Measurements from ENCODE around the gene GLO1.
"Not testable (repeated sequence)": the region's sequence is repeated elsewhere in the genome, so short reads cannot be mapped to it uniquely, and the experiment has no call there.

The GLO1 gene

DNA sequence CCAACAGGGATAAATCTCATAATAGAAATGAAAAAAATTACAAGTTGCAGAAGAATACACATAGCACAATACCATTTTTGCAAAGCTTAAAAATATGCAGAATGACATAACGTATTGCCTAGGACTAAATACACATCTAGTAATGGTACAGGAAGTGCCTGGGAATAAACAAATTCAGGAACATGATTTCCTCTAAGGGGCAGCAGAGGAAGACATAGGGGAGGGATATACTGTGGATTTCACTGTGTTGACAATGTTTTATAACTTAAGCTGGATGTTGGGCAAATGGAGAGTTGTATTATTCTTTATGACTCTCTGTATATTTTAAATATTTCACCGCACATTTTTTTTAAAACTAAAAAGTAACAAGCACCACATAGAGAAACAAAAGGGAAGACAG, 5.6 kb upstream of the GLO1 start:
- no peak for DNase-seq (ENCODE audit: extremely low read depth in 1 of 2, low read depth in 1 of 2)

- no peak for DNase-seq (ENCODE audit: extremely low read depth in 1 of 2, low read depth in 1 of 2)
These were observed 3.0 kb upstream of the GLO1 start for GRCh38 chr6:38705924-38706323.

DNA sequence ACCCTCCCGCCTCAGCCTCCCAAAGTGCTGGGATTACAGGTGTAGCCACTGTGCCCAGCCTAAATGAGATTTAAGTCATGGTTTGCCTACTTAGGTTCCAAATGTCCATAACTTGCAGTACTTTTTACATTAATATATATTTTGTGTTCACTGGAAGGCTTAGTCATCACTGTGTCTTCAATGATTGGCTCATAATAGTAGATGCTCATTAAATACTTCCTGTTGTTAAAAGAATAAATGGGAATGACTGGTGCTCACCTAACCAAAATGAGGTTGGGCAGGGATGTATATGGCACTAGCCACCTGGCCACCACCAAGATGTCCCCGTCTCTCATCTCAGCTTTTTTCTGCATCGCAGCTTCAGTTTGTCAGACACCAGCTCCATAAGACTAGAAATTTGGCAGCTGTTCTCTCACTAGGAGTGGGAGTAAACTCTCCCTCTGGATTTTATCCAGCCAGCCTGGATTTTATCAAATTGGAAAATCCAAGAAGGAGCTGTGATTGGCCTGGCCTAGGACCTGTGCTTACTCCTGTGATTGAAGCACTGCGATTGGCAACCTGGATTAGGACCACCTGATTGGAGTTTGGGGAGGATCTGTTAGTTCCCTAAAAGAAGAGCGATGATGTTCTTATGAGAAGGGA, 1.1 kb upstream of the GLO1 start:
- DNase-seq (ENCODE audit: extremely low read depth in 1 of 2, low read depth in 1 of 2): no peak

DNA sequence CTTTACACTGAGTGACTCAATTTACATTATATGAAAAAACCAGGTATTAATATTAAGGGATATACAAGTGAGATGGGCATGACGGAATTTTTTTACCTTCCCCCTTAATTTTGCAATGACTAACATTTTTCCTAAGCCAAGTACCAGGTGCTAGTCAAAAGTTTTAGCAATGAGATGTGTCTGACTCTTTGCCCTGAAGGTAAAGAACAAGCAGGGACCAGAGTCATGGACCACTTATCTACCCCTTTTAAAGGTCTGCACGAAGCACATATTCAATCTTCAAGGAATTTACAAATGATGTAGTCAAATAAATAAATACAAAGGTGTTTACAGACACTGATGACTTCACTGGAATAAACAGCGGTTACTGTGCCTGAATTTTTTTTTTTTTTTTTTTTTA, 1.4 kb downstream of the GLO1 start:
- no peak for DNase-seq (ENCODE audit: extremely low read depth in 1 of 2, low read depth in 1 of 2)

- DNase-seq (ENCODE audit: extremely low read depth in 1 of 2, low read depth in 1 of 2): not testable (repeated sequence)
These were observed 3.2 kb downstream of the GLO1 start for GRCh38 chr6:38699702-38700101.

DNA sequence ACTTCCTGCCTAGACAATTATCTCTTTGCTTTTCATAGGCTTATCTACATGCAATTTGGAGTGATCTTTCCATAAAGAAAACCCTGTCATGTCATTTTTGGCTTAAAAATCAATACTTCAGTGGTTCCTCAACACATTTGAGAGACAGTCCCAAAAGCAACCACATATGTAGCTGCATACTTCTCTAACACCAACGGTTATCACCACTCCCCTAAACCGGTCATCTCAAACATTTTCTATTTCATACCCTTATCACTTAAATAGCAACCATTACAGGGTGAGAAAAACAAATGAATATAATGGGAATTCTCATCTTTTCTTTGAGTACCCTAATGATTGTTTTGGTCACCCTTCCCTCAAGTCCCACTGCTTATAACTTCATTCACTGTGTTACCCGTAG, 5.1 kb downstream of the GLO1 start:
- DNase-seq (ENCODE audit: extremely low read depth in 1 of 2, low read depth in 1 of 2): no peak

- DNase-seq (ENCODE audit: extremely low read depth in 1 of 2, low read depth in 1 of 2): no peak
These were observed 6.6 kb downstream of the GLO1 start for GRCh38 chr6:38696345-38696744.

DNA sequence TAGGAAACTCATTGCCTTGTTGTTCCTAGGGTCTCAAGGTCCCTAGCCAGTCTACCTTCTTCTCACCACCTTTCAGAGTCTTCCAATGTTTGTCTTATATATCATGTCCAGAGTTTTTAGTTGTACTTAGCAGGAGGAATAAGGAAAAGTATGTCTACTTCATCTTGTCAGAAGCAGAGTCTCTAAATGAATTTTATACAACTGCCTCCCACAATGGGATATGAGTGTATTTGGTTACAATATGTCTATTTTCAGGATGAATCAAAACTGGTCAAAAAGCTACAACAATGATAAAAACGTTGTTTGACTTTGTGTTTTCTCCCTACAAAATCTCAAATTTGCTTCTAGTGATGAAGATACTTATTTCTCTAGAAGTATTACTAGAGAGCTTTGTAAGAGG, 7.0 kb downstream of the GLO1 start:
- no peak for DNase-seq (ENCODE audit: extremely low read depth in 1 of 2, low read depth in 1 of 2)

- DNase-seq (ENCODE audit: extremely low read depth in 1 of 2, low read depth in 1 of 2): no peak
These were observed 7.6 kb downstream of the GLO1 start for GRCh38 chr6:38695227-38695900.

DNA sequence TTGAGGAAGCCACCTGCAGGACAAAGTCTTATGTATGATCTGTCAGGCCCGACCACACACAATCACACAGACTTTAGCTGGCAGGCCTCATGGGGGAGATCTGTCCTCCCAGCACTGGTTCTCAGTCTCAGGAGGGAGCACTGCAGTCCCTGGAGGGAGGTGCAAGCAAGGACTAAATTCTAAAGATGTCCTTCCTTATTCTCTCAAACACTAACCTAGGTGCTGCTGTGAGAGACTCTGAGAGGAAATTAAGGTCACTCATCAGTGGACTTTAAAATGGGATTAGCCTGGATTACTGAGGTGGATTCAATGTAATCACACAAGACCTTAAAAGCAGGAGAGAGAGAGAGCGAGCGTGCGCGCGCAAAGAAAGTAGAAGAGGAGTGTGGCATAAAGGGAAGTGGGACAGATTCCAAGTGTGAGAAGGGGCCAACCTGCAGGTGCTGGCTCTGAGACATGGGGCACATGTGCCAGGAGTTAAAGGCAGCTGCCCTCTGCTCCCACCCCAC, 14.3 kb downstream of the GLO1 start:
- no peak for DNase-seq (ENCODE audit: extremely low read depth in 1 of 2, low read depth in 1 of 2)

- no peak for DNase-seq (ENCODE audit: extremely low read depth in 1 of 2, low read depth in 1 of 2)
These were observed 15.4 kb downstream of the GLO1 start for GRCh38 chr6:38687549-38687948.

DNA sequence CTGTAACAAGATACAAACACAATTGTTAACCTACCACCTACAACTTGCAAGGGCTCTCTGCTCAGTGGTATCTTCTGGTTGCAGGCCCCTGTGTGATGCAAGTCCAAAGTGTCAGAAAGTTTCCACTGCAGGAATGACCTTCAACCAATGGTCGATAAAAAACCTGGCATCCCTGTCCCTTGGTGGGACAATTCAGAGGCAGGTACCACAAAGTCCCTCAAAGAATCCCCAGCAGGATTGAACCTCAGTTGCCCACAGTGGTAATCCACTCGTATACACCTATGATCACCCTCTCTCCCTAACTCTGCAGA, 15.9 kb downstream of the GLO1 start:
- DNase-seq (ENCODE audit: extremely low read depth in 1 of 2, low read depth in 1 of 2): no peak

GRCh38 chr6:38686270-38687042, 16.5 kb downstream of the GLO1 start:
- no peak for DNase-seq (ENCODE audit: extremely low read depth in 1 of 2, low read depth in 1 of 2)

DNA sequence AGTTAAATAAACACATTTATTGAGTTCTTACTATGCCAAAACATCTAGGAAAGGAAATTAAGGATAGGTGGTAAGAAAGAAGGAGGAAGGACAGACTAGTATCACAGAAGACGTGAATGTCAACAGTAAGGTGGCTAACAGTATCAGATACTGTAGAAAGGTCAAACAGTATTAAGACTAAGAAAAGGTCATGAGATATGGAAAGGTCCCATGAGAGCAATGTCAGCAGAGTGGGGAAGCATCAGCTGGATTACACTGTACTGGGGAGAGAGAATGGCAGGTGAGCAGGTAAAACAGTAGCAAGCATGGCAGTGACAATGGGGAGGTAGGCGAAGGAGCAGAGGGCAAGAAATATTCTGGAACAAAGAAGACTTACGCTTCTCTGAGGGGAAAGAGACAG, 18.0 kb downstream of the GLO1 start:
- no peak for DNase-seq (ENCODE audit: extremely low read depth in 1 of 2, low read depth in 1 of 2)

DNA sequence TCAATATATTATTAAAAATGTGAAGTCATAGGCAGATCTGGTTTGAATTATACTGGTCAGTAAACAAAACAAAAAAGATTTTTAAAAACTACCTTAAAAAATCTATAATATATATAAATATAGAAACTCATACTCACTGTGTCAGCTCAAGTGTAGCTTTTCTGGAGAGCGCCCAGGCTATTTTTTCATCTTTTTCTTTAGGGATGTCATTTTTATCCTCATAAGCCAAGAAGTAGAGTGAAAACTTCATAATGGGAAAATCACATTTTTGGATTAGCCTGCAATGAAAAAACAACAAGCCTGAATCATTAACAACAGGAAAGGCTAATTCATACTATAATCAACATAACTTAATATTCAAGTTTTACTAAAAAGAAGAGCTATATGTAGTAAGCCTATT, 18.7 kb downstream of the GLO1 start:
- DNase-seq (ENCODE audit: extremely low read depth in 1 of 2, low read depth in 1 of 2): no peak

- DNase-seq (ENCODE audit: extremely low read depth in 1 of 2, low read depth in 1 of 2): no peak
These were observed 21.1 kb downstream of the GLO1 start for GRCh38 chr6:38681850-38682249.

DNA sequence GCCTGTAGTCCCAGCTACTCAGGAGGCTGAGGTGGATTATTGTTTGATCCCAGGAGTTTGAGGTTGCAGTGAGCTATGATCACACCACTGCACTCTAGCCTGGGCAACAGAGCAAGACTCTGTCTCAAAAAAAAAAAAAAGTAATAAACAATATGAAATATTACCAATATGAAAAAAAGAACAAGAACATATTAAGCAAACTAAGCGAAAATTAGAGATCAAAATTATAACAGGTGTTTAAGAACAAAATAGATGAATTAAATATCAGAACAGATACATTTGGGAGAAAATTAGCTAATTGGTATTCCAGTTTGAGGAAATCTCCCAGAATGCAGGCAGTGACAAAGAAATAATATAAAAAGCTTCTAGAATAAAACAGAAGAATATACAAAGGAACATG, 23.3 kb downstream of the GLO1 start:
- no peak for DNase-seq (ENCODE audit: extremely low read depth in 1 of 2, low read depth in 1 of 2)

- DNase-seq (ENCODE audit: extremely low read depth in 1 of 2, low read depth in 1 of 2): no peak
These were observed 24.7 kb downstream of the GLO1 start for GRCh38 chr6:38678178-38678760.

GRCh38 chr6:38676974-38677544, 25.9 kb downstream of the GLO1 start:
- no peak for DNase-seq (ENCODE audit: extremely low read depth in 1 of 2, low read depth in 1 of 2)

DNA sequence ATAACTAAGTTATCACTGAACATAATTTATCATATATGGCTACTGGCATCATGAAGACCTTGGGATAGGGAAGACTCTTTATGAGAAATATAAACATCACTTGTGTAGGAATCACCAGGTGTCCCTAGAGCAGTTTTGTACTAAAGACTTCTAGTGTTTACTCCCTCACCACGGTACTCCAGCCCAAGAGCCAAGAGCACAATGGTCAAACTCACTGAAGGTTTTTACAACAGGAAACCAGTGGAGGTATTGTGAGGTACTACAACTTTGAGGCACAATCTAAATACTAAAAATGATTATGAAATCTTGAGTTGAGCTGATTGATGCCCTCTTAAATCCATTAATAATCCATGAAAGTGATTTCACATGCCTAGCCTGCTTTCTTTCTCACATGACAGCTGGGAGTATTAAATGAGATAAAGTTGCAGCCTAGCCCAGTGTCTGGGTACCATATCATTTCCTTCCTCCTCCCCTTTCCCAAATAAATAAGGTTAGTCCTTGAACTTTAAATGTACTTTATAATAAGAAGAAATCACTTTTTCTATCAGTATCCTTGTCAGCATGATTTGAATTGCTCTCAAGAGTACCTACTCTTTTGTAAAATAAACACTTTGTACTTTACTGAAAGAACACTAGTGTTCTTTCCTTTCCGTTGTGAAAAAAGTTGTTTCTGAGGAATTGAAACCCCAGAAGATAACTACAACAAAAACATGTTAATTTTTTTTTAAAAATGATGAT, 26.5 kb downstream of the GLO1 start:
- DNase-seq (ENCODE audit: extremely low read depth in 1 of 2, low read depth in 1 of 2): no peak
